Liver (tissue), 10 donors: ENCODE results near the gene SLC35D3. TPM values are rescaled to one million over a fixed set of nuclear protein-coding genes. Genes with fewer than 3 reads are reported as not detected.
A peak's percentile ranks its signal among the peaks of the same experiment; 100 is the strongest.
"Not testable (repeated sequence)": the region's sequence is repeated elsewhere in the genome, so short reads cannot be mapped to it uniquely, and the experiment has no call there.

ENCODE experiments used
- DNase-seq: peaks from one replicate; pipeline ENCODE4 v3.0.0-alpha.2; 2017; ENCODE audit warnings: low spot score
- H3K27ac ChIP-seq, 2 donors: one replicate each; pipeline ENCODE4 v1.7.0; 2013; ENCODE audit warnings: inconsistent platforms in 2 of 2, low read length in 2 of 2, control low read depth in 1 of 2, low read depth in 1 of 2, mild to moderate bottlenecking in 1 of 2
- H3K27me3 ChIP-seq, 4 donors: one replicate each; pipeline versions ENCODE4 v1.6.1 to v1.7.0; 2013; ENCODE audit warnings: low read length in 3 of 4, inconsistent platforms in 1 of 4, mild to moderate bottlenecking in 1 of 4, moderate library complexity in 1 of 4; ENCODE audit not compliant: control insufficient read depth in 4 of 4, insufficient read depth in 4 of 4
- H3K36me3 ChIP-seq, 4 donors: one replicate each; pipeline versions ENCODE4 v1.6.1 to v1.7.0; 2013; ENCODE audit warnings: low read length in 3 of 4, mild to moderate bottlenecking in 3 of 4, low read depth in 1 of 4, moderate library complexity in 1 of 4; ENCODE audit not compliant: control insufficient read depth in 4 of 4, insufficient read depth in 3 of 4
- H3K4me1 ChIP-seq, 4 donors: one replicate each; pipeline versions ENCODE4 v1.6.1 to v1.7.0; 2013; ENCODE audit warnings: low read length in 3 of 4, mild to moderate bottlenecking in 3 of 4, moderate library complexity in 1 of 4; ENCODE audit not compliant: control insufficient read depth in 4 of 4, insufficient read depth in 4 of 4
- H3K4me3 ChIP-seq, 3 donors: one replicate each; pipeline versions ENCODE4 v1.6.1 to v1.7.0; 2013; ENCODE audit warnings: low read length in 3 of 3, control low read depth in 1 of 3, low read depth in 1 of 3, mild to moderate bottlenecking in 1 of 3
- H3K9ac ChIP-seq, 2 donors: one replicate each; pipeline ENCODE4 v1.7.0; 2013; ENCODE audit warnings: low read length in 2 of 2, mild to moderate bottlenecking in 2 of 2, moderate library complexity in 2 of 2, control low read depth in 1 of 2, low read depth in 1 of 2
- H3K9me3 ChIP-seq, 4 donors: one replicate each; pipeline versions ENCODE4 v1.6.1 to v1.7.0; 2013; ENCODE audit warnings: low read length in 3 of 4; ENCODE audit not compliant: control insufficient read depth in 4 of 4
- FOXA1 ChIP-seq: IDR thresholded peaks from 2 replicates; pipeline ENCODE4 v1.6.1; 2016; ENCODE audit warnings: antibody characterized with exemption
- FOXA2 ChIP-seq: IDR thresholded peaks from 2 replicates; pipeline ENCODE4 v1.6.1; 2016; ENCODE audit warnings: antibody characterized with exemption
- RXRA ChIP-seq, 2 donors: IDR thresholded peaks; 2 replicates each; pipeline ENCODE4 v1.6.1; 2017 to 2018; ENCODE audit warnings: antibody characterized with exemption in 2 of 2, mild to moderate bottlenecking in 1 of 2
- WGBS: extraction: QIAGEN DNeasy Blood & Tissue Kit; methylation state at CpG from one replicate; pipeline ENCODE4 v1.1.7; 2013; 5-methylcytosine and 5-hydroxymethylcytosine counted together
- polyA plus RNA-seq, 2 donors: library from polyadenylated mRNA; stranded (reverse) in 1 of 2; unstranded in 1 of 2; fragments of 200-250 nt in 1 of 2; fragments of >200 nt in 1 of 2; fragmentation: Nextera tagmentation in 1 of 2; extraction: Ambion mirVana in 1 of 2; gene quantifications; one replicate each; pipeline versions ENCODE4 v1.2.1 to v1.2.3, GENCODE V29; 2013 to 2015
- small RNA-seq: library from RNA; depleted of rRNA; stranded (forward); fragments of <200 nt; gene quantifications from one replicate; pipeline ENCODE3, GENCODE V24; 2014
- total RNA-seq, 2 donors: library from RNA; depleted of rRNA; stranded (reverse); fragments of >200 nt; gene quantifications; one replicate each; pipeline ENCODE4 v1.2.3, GENCODE V29; 2014
- TF ChIP-seq, protein P1 (sequence below): fragments of 150-350 bp; IDR thresholded peaks from 2 replicates; pipeline ENCODE4 v1.5.1; 2017; ENCODE audit warnings: improper control_type of control experiment, low read depth, low read length; ENCODE audit not compliant: missing input control
- donor health status: healthy.
- donor health status: healthy.
- donor health status: healthy.
- donor health status: healthy.
- donor health status: healthy.

SLC35D3 gene
- total and polyA plus RNA-seq, 4 donors: 0.56 TPM; not detected in 3

- TF ChIP-seq, protein P1, sequence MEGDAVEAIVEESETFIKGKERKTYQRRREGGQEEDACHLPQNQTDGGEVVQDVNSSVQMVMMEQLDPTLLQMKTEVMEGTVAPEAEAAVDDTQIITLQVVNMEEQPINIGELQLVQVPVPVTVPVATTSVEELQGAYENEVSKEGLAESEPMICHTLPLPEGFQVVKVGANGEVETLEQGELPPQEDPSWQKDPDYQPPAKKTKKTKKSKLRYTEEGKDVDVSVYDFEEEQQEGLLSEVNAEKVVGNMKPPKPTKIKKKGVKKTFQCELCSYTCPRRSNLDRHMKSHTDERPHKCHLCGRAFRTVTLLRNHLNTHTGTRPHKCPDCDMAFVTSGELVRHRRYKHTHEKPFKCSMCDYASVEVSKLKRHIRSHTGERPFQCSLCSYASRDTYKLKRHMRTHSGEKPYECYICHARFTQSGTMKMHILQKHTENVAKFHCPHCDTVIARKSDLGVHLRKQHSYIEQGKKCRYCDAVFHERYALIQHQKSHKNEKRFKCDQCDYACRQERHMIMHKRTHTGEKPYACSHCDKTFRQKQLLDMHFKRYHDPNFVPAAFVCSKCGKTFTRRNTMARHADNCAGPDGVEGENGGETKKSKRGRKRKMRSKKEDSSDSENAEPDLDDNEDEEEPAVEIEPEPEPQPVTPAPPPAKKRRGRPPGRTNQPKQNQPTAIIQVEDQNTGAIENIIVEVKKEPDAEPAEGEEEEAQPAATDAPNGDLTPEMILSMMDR: no peak
Observed at GRCh38 chr6:136971609-136972008, 49.5 kb downstream of the SLC35D3 start (continued).

DNA sequence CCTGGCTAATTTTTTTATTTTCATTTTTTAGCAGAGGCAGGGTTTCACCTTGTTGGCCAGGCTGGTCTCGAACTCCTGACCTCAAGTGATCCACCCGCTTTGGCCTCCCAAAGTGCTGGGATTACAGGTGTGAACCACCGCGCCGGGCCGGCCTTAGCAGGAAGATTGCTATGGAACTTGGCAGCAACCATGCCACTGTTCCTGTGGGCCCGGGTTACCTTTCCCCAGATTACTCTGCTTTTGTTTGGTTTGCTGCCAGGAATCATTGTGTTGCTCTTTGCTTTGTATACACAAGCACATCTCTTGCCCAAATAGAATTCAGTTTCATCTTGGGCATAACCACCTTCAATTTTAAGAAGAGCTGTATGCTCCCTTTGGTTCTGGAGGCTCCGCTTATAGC lies 51.7 kb downstream of the SLC35D3 start:
- TF ChIP-seq FOXA1 (peak; percentile 20), RXRA (IDR thresholded peaks at IDR 0.05) (peak in 1 of 2 donors; percentile 17), FOXA2 (peak; percentile 35)
- not testable (repeated sequence) for DNase-seq

More for the DNA sequence above, 51.7 kb downstream of the SLC35D3 start:
- H3K4me3 ChIP-seq, H3K9me3 ChIP-seq, H3K9ac ChIP-seq, H3K4me1 ChIP-seq, H3K27ac ChIP-seq, H3K36me3 ChIP-seq: not testable (repeated sequence)
- peaks cover 0 to 12% (median 0%) of the 10 kb centered on the region in 4 donors for H3K27me3 ChIP-seq
- 58% methylated on average over 8 of the region's 8 CpGs for WGBS

Small RNAs within 50 kb of the gene (small RNA-seq; reads per million reads assigned to genes)
- gene RF00019 (not detected), gene RPL35AP3 (not detected)

Other genes starting within 250 kb of the SLC35D3 start
- gene MAP3K5, start 129.8 kb upstream of the SLC35D3 start, total RNA-seq: 10 to 100 TPM in 1 of 2 donors, 1 to 10 TPM in 1; 5.4 to 18.0 TPM
- 1 to 10 TPM; 2.9 to 5.7 TPM for gene MAP3K5, start 129.8 kb upstream of the SLC35D3 start, polyA plus RNA-seq
- gene PEX7, start 99.7 kb upstream of the SLC35D3 start, total RNA-seq: 1 to 10 TPM; 5.8 to 7.5 TPM
- gene PEX7, start 99.7 kb upstream of the SLC35D3 start, polyA plus RNA-seq: 1 to 10 TPM; 5.2 to 6.7 TPM
- under 1 TPM in 1 of 2 donors, not detected in 1; 0.25 TPM for gene IL20RA, start 122.7 kb downstream of the SLC35D3 start, total RNA-seq
- gene IL20RA, start 122.7 kb downstream of the SLC35D3 start, polyA plus RNA-seq: under 1 TPM; 0.17 to 0.65 TPM